GM21360 (cell line): ENCODE results near the gene CORO1C.

Experiments
- ATAC-seq: cut with Tn5 transposase; IDR thresholded peaks from one replicate; pipeline ENCODE4 v1.9.1; 2021; ENCODE audit warnings: mild to moderate bottlenecking, moderate library complexity; ENCODE audit not compliant: unreplicated experiment

Gene CORO1C

GRCh38 chr12:108653922-108654321 is 77.4 kb downstream of the CORO1C start:
- no peak for ATAC-seq

- no peak for ATAC-seq
Measured at GRCh38 chr12:108653082-108653516, 78.2 kb downstream of the CORO1C start.

GRCh38 chr12:108650083-108650482 is 81.2 kb downstream of the CORO1C start:
- no peak for ATAC-seq

DNA sequence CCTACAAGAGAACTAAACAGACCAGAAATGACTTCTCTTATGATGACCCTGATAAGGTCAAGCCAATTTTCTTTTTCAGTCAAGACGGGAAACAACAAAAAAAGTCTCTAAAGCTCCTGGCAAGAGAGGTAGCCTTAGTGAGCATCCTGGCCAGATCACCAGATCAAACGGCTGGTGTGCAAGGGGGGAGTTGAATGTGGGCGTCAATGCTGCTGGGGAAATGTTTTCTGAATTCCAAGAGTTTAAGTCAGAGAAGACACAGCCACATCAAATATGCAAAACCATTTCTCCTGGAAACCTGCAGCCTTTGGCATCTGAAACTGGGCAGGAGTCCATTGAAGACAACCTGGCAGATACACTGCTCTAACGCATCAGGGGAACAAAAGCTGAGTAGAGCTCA is 81.6 kb downstream of the CORO1C start:
- no peak for ATAC-seq

DNA sequence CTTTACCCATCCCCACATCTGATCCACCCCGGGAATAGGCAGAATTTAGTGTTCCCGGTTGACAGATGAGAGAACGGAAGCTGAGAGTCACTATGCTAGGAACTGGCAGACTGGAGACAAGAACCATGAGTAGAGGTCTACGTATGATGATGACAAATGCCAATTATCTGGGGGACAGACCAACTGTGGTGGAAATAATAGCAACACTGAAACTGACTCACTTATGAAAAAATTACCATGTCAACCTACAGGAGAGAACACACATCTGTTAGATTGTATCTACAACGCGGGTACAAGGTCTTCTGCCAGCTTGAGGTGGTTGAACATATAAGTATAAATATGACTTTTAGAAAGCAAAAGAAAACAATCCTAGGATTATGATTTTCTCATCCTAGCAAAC is 82.2 kb downstream of the CORO1C start:
- no peak for ATAC-seq

DNA sequence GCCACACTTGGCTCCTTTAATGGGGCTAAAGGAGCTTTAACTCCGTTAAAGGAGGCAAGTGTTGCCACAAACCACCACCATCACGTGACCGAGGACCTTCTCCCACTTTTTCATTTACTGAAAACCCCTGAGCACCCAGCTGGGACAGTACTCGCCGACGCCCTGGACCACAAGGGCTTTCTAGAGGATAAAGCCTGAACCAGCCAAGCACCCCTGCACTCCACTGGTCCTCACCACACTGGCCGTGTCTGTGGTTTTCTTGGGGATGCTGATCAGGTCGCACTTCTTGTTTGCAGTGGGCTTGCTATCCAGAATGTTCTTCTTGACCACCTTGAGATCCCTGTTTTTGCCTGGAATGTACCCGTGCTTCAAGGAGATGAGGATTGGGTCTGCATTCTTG is 82.9 kb downstream of the CORO1C start:
- no peak for ATAC-seq

DNA sequence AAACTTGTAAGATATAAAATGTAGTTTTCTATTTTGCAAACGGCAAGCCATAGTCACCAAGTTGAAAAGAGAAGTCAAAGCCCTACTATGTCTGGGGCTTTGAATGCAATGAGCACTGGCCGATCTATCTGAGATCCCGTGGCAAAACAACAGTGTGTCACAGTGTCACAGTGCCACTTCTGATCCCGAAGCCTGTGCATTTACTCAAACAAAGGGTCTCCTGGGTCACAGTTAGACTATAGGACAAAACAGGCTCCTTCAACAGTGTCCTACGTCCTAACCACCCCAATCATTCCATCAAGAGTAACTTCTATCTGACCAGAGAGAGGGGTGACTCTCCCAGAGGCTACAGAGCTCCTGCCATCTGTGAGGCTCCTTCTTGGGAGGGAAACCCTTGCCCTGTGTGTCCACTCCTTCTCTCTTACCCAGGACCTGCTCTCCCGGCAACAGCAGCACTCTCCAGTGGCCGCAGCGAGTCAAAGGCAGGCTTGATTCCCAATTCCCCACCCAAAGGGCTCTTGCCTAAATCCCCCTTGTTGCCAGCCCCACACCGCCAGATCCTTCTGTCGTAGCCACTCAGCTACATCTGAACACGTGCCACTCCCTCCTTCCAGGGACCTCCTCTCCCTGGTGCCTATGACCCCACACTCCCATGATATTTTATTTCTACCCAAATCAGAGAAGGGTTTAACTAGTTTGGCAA is 83.6 kb downstream of the CORO1C start:
- ATAC-seq: no peak

DNA sequence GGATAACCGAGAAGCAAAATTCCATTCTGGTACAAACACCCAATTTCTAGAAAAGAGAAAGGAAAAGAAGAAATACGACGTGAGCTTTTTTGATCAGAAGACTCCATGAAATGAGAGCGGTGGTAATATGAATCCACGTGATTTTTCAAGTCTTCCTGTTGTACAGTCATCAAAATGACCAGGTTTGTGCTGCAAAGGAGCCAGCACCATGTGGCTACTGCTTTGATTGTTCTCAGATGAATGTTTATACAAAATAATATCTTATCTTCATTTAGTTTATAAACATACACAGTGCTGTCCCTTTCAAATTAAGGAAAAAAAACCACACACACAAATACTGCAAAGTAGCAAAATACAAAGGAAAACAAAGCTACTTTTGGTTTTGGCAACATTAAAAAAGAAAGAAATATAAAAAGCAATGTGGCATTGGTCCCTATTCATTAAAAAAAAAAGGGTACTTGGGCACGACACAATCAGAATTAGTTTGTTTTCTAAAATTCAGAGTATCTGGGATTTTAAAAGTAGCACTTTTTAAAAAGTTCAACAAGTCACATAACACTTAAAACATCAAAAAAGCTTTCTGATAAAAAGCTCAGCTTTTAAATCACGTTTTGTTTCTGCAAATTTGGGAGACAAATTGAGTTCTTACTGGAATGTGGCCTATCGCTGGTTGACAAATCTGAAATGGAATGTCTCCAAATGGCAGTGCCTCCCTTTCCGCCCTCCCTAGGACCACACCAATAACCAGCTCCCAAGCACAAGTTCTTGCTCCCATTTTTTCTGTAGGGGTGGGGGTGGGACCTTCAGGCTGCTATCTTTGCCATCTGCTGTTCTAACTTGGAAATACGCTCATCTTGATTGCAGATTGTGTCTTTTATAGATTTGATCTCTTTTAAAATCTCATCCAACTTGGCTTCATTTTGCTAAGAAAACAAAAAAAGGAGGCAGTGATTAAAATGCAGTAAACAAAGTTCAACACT is 84.4 kb downstream of the CORO1C start:
- no peak for ATAC-seq

- ATAC-seq: no peak
Measured at GRCh38 chr12:108645686-108646599, 85.4 kb downstream of the CORO1C start.

DNA sequence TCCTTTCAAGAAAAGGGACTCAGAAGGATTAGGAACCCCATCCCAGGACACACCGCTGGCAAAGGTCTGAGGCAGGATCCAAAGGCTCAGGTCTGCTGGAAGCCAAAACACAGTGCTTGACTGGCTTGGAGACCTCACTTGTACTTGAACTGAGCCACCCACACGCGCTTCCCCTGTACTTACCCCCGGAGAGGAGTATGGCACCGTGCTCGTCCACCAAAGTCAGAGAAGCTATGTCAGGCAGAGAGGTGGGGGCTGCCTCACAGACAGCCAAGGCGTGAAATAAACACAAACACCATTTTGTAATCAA is 86.6 kb downstream of the CORO1C start:
- ATAC-seq: no peak

- ATAC-seq: no peak
Measured at GRCh38 chr12:108643941-108644810, 87.1 kb downstream of the CORO1C start.

GRCh38 chr12:108642899-108643654 is 88.2 kb downstream of the CORO1C start:
- ATAC-seq: no peak

GRCh38 chr12:108642269-108642870 is 88.9 kb downstream of the CORO1C start:
- no peak for ATAC-seq

- ATAC-seq: no peak
Measured at GRCh38 chr12:108641446-108642268, 89.7 kb downstream of the CORO1C start.

GRCh38 chr12:108640802-108641445 is 90.4 kb downstream of the CORO1C start:
- no peak for ATAC-seq

- ATAC-seq: no peak
Measured at GRCh38 chr12:108638997-108639822, 92.1 kb downstream of the CORO1C start.
